GM18502 (cell line): Measurements from ENCODE around the gene MRPL38.
"Not testable (repeated sequence)": the region's sequence is repeated elsewhere in the genome, so short reads cannot be mapped to it uniquely, and the experiment has no call there.

Source experiments
- ATAC-seq: cut with Tn5 transposase; IDR thresholded peaks from one replicate; pipeline ENCODE4 v1.9.1; 2021; ENCODE audit warnings: mild to moderate bottlenecking; ENCODE audit not compliant: unreplicated experiment, poor library complexity

The MRPL38 gene

GRCh38 chr17:75877752-75878173 lies 26.9 kb downstream of the MRPL38 start:
- ATAC-seq: peak; percentile 57

DNA sequence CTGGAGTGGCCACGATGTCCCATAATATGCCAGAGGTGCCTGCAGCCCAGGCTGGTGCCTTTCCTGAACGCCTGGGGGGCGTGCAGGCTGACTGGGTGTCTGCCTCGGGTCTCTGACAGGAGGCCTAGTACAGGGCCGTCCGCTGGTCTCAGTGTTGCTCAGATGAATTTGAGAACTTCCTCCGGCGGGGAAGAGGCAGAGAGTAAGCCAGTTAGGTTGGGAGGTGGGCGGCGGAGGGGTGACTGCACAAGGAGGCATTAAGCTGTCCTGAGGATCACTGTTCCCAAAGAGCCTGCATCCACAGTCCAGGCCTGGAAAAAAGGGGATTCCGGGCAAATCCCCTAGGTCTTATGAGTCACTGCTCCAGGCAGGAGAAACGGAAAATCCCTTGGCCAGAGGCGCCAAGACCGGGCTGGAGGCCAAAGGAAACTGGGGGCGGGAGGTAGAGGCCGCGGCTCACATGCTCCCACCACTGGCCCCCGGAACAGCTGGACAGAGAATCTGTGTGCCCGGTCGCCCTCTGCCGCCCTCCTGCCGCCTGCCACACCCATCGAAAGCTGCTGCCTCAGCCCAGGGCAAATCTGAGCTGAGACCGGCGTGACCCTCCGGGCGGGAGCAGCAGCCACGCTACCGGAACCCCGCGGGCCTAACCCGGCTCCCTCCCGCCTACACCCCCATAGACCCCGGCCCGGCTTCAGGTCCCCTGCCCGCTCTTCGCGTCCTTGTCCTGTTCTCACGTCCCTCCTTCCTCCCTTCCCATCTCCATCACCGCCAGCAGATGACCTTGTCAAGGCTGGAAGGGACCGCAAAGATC lies 27.5 kb downstream of the MRPL38 start:
- peak; percentile 19 for ATAC-seq

DNA sequence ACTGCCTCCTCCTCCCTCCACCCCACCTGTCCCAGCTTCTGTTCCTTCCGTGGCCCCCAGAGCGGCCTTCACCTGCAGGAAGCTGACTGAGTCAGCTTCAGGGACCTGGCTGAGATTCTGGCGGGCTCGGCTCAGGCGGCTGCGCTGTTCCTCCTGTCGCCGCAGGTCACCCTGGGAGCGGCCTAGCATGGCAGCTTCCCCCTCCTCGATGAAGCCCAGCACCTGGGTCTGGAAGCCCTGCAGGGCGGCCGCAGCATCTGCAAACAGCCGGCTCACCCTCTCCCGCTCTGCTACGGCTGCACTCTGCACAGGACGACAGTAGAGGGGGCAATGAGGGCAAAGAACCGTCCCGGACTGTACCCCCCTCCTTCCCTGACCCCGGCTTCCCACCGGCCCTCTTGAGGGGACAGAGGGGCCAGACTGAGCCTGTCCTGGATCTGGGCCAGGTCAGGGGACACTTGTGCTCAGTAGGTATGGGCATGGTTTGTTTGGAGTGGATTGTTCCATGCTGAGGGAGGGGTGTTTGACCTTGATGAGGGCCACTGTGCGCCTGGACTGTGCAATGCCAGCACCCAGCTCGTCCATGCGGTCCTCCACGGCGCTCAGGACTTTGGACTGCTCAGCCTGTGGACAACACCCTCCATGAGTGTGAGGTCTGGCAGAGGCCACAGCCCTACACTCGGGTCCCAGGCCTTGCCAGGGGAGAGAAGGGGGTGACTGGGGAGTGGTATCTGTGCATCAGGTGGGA lies 28.3 kb downstream of the MRPL38 start:
- no peak for ATAC-seq

DNA sequence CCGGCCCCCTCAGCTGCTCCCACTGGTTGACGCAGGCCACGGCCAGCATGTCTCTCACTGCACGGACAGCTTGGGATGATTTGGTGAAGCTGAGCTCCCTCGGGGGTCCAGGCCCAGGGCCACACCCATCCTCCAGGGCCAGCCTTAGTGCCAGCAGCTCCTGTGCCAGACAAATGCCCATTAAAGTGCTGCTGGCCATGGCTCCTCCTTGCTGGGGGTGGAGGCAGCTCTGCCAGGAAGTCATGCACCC lies 28.8 kb downstream of the MRPL38 start:
- ATAC-seq: no peak

DNA sequence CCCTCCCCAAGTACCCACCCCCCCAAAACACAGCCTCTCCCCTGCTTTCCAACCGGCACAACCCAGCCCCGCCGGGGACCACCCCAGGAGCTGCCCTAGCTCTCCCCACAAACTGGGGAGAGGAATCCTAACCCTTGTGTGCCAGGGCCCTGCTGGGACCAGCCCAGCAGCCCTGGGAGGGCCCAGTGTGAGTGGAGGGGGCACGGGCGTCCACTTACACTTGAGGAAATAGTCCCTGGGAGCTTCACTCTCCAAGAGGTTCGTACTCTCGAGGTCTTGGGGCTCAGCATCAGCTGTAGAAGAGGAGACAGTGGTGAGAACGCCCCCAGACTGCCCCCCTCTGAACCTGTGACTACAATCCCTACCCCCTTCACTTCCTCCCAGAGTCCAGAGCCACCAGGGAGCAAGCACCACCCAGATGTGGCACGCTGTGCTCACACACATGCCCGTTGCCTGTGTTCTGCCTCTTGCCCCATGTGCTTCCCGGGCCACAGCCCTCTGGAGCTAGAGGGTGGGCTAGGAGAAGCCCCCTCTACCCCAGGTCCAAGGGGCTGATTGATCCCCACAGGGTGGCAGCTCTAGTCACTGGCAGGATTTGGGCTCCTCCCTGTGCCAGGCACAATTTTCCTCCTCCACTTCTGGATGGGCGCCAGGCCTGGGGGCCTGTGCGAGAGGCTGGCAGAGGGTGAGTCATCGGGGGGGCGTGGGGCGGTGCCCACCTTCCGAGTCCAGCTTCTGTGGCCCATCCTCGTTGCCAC lies 29.3 kb downstream of the MRPL38 start:
- ATAC-seq: no peak

DNA sequence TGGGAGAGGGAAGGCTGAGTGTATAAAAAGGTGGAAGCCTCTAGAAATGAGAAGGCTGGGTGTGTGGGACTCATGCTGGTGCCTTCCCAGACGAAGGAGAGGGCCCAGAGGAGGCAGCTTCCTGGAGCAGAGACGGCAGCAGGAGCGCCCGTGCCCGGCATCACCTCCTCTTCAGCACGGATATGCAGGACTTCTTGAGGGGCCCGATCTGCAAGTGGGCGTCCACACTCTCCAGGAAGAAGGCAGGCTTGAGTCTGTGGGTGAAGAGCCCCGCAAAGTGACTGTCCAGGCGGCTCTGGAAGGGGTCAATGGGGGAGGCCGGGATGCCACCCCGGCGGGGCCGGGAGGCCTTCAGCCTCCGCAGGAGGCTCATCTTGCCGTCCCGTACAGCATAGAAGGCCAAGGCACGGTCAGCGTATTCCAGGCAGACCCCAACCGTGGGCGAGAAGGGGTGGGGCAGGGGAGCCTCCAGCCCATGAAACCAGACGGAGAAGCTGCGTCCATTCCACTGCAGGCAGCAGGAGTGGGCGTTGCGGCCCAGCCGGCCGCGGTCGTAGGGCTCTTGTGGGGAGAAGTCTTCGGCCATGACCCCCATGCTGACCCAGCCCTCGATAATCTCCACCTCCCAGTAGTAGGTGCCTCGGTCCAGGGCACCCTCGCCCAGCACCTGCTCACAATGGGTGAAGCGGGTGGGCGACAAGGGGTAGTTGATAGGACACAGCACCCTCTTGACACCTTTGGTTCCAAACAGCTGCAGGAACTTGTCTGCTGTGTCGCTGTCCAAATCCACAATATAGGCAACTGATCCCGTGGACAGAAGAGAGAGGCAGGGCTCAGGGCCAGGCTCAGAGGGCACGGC lies 30.1 kb downstream of the MRPL38 start:
- ATAC-seq: no peak

GRCh38 chr17:75873587-75874322 lies 30.9 kb downstream of the MRPL38 start:
- ATAC-seq: no peak

DNA sequence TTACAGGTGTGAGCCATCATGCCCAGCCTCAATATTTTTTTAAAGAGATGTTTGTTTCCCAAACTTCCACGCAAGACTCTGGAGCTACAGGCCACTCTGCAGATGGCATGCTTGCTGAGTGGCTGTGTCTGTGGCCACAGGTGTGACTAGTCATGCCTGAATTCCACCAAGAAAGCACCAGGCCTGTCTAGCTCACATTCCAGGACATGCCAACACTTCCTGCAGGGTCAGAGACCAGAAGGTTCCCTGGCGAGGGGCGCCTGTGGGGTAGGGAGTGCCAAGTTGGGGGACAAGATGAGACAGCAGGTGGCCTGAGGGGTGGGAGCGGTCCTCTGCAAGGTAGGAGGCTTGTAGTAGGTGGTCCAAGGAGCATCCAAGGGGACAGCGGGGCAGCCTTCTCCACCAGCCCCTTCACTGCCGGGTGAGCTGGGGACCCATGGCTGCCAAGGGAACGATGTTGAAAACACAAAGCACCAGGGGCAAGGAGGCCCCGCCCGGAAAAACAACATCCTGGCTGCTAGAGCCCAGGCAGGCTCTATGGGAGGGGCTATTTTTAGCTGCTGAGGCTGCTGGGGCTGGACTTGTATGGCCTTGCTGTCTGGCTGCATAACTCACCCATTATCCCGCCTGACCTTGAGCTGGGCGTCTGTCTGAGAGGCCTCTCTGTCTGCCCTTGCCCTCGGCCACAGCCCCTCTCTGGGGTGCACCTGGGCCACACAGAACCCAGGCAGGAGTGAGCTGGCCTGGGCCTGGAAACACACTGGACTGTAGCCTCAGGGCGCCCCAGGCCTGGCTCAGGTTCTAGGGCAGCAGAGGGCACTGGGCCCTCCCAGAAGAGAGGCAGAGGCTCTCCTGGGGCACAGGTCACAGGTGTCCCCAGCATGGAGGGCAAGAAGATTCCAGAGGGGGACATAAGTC lies 32.0 kb downstream of the MRPL38 start:
- no peak for ATAC-seq

- ATAC-seq: not testable (repeated sequence)
These were observed 34.5 kb downstream of the MRPL38 start for GRCh38 chr17:75870228-75870627.

DNA sequence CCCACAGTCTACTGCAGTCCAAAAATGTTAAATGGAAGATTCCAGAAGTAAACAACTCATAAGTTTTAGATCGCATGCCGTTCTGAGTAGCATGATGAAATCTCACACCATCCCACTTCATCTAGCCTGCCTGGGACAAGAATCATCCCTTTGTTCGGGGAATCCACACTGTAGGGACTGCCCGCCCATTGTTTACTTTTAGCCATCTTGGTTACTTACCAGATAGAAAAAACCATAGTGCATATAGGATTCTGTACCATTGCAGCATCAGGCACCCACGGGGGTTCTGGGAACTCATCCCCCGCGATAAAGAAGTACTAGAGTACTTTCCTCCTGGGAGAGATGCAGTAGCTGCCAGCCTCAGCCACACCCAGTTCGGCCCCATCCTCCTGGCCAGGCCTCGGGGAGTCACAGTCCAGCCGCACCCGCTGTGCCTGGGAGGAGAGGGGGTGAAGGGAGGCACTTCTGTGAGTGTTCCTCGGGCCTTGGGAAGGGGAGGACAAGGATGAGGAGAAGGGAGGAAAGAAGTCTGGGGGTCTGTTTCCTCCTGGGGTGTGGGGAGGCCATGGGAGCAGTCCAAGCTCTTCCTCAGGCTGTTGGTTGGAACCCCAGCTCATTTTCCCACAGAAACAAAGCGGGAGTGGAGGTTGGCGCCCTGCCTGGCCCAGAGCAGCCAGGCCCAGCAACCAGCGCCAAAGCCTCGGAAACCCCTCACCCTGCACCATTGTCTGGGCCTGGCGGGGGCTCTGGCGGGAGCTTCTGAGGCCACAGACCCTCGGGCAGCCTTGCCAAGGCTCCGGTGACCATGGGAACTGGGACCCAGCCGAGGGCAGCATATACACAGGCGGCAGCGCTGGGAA lies 35.2 kb downstream of the MRPL38 start:
- no peak for ATAC-seq

DNA sequence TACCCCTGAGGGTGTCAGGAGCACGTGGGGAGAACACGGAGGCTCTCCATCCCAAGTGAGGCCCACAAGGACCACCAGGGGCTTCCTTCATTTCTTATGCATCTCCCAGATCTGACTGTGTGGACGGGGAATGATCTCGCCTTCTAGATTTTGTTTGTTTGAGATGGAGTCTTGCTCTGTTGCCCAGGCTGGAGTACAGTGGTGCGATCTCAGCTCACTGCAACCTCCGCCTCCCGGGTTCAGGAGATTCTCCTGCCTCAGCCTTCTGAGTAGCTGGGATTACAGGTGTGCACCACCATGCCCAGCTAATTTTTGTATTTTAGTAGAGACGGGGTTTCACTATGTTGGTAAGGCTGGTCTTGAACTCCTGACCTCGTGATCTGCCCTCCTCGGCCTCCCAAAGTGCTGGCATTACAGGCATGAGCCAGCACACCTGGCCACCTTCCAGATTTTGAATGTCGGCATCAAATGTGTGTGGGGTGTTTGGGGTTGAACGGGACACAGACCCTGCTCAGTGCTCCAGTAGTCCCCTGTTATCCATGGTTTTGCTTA lies 35.9 kb downstream of the MRPL38 start:
- not testable (repeated sequence) for ATAC-seq

DNA sequence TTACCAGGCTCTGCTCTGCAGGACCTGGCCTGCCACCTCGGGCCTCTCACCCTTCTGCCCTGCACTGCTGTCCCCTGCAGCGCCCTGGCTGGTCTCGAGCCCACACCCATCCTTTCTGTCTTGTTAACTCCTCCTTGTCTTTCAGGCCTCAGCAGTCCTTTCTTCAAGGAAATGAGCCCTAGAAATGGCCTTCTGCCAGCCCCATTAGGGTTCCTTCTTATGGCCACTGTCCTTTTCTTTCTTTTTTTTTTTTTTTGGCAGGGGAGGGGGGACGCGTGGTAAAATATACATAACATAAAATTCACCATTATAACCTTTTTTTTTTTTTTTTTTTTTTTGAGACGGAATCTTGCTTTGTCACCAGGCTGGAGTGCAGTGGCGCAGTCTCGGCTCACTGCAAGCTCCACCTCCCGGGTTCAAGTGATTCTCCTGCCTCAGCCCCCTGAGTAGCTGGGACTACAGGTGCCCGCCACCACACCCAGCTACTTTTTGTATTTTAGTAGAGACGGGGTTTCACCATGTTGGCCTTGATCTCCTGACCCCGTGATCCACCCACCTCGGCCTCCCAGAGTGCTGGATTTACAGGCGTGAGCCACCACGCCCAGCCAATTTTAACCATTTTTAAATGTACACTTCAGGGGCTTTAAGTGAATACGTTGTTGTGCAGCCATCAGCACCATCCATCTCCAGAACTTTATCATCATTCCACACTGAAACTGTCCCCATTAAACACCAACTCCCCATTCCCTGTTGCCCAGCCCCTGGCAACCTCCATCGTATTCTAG lies 39.1 kb downstream of the MRPL38 start:
- ATAC-seq: not testable (repeated sequence)

- ATAC-seq: not testable (repeated sequence)
These were observed 39.8 kb downstream of the MRPL38 start for GRCh38 chr17:75864887-75865286.

- peak; percentile 80 for ATAC-seq
These were observed 40.2 kb downstream of the MRPL38 start for GRCh38 chr17:75864448-75864871.

- no peak for ATAC-seq
These were observed 42.8 kb downstream of the MRPL38 start for GRCh38 chr17:75861927-75862317.

DNA sequence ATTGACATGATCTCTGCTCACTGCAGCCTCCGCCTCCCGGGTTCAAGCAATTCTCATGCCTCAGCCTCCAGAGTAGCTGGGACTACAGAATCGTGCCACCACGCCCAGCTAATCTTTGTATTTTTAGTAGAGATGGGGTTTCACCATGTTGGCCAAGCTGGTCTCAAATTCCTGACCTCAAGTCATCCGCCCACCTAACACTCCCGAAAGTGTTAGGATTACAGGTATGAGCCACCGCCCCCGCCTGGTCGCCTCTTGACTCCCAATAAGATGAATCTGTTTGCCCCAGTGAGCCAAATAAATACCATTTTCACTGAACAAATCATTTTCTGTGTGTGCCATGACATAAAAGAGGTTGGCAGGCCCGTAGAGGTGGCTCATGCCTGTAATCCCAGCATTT lies 45.3 kb downstream of the MRPL38 start:
- ATAC-seq: not testable (repeated sequence)
